ENCODE data around the gene SCNM1.

SCNM1 gene

DNA sequence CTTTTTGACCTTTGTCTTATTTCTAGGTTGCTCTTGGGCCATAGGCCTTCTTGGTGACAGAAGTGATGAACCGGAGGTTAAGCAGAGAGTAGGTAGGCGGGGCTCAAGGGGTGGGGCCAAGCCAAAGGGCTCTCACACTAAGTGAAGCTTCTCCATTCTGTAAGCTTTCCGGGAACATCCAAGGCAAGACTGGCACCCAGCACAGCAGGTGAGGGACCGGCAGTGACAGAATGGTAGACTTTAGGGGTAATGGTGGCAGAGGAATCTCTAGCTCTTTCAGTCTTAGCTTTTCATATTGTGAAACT, 9.5 kb upstream of the SCNM1 start, which contains the start of gene TNFAIP8L2:
Gene TNFAIP8L2, plus strand, starts transcription at position 135 of the 305 bp plus-strand sequence. CDS start 2,049 bp downstream, outside the sequence.
- in situ Hi-C loops (cut with HindIII; ENCODE audit: low pct_ligation_motif_present, low sequenced_read_pairs): no loop called here
- Histone ChIP-seq H3K36me3 (replicated peaks) (peaks cover 15% of the 10 kb centered on the region), H3K4me3 (ENCODE audit: low read depth, low read length) (no peak within 1 kb of the TSS), H3K27me3 (replicated peaks) (no peaks in the 10 kb centered on the region), H3K27ac (no peak within 1 kb of the TSS)
- DNase-seq: no peak
- TF ChIP-seq, protein P1, sequence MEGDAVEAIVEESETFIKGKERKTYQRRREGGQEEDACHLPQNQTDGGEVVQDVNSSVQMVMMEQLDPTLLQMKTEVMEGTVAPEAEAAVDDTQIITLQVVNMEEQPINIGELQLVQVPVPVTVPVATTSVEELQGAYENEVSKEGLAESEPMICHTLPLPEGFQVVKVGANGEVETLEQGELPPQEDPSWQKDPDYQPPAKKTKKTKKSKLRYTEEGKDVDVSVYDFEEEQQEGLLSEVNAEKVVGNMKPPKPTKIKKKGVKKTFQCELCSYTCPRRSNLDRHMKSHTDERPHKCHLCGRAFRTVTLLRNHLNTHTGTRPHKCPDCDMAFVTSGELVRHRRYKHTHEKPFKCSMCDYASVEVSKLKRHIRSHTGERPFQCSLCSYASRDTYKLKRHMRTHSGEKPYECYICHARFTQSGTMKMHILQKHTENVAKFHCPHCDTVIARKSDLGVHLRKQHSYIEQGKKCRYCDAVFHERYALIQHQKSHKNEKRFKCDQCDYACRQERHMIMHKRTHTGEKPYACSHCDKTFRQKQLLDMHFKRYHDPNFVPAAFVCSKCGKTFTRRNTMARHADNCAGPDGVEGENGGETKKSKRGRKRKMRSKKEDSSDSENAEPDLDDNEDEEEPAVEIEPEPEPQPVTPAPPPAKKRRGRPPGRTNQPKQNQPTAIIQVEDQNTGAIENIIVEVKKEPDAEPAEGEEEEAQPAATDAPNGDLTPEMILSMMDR (IDR thresholded peaks at IDR 0.05; ENCODE audit: low read depth, low read length, missing control alignments): no peak

DNA sequence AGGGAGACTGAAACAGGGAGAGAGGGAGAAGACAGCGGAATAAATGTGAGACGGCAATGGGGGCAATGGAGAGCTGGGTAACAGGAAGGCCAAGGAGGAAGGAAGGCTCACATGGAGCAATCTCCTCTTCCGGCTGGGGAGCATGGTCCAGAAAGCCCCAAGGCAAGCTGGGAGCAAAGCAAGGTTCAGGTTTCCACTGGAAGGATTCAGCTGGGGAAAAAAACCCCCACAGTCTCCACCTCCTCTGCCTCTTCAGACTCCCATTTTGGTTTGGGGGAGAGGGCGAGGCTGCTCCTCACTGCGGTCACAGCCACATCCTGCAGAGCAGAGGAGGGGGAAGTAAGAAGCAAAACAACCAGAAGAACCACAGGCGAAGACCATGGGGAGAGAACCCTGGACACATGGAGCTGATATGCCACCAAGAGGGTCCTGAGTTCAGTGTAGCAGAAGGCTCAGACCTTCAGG, 8.8 kb upstream of the SCNM1 start:
- H3K4me3 ChIP-seq (ENCODE audit: low read depth, low read length): no peak overlapping the region
- H3K27ac ChIP-seq: no peak overlapping the region
- DNase-seq: no peak
- no peaks in the 10 kb centered on the region for H3K27me3 ChIP-seq (replicated peaks)
- TF ChIP-seq, protein P1 (IDR thresholded peaks at IDR 0.05; ENCODE audit: low read depth, low read length, missing control alignments): no peak
- H3K36me3 ChIP-seq (replicated peaks): peaks cover 15% of the 10 kb centered on the region
- in situ Hi-C loops (cut with HindIII; ENCODE audit: low pct_ligation_motif_present, low sequenced_read_pairs): no loop called here

DNA sequence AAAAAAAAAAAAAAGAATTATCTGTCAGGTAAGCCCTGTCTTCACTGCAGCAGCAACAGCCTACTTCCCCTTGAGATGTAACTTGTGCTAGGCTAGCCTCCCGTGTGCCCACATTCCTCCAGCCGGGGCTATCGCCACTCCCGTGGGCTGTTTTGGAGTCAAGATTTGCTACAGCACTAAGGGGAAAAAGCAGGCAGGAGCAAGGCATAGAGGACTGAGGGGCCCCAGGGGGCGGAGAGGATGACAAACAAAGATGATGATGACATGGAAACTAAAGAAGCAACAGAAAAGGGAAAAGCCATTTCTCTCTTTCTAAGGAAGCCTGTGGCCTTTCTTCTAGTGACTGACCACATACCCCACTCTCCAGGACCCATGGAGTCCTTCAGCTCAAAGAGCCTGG, 7.6 kb upstream of the SCNM1 start:
- peaks cover 15% of the 10 kb centered on the region for H3K36me3 ChIP-seq (replicated peaks)
- TF ChIP-seq, protein P1 (IDR thresholded peaks at IDR 0.05; ENCODE audit: low read depth, low read length, missing control alignments): no peak
- in situ Hi-C loops (cut with HindIII; ENCODE audit: low pct_ligation_motif_present, low sequenced_read_pairs): no loop called here
- DNase-seq: no peak
- no peaks in the 10 kb centered on the region for H3K27me3 ChIP-seq (replicated peaks)
- H3K27ac ChIP-seq: no peak overlapping the region
- no peak overlapping the region for H3K4me3 ChIP-seq (ENCODE audit: low read depth, low read length)

DNA sequence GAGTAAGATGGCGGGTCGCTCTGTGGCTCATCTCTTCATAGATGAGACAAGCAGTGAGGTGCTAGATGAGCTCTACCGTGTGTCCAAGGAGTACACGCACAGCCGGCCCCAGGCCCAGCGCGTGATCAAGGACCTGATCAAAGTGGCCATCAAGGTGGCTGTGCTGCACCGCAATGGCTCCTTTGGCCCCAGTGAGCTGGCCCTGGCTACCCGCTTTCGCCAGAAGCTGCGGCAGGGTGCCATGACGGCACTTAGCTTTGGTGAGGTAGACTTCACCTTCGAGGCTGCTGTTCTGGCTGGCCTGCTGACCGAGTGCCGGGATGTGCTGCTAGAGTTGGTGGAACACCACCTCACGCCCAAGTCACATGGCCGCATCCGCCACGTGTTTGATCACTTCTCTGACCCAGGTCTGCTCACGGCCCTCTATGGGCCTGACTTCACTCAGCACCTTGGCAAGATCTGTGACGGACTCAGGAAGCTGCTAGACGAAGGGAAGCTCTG, 7.1 kb upstream of the SCNM1 start:
- no peaks in the 10 kb centered on the region for H3K27me3 ChIP-seq (replicated peaks)
- TF ChIP-seq, protein P1 (IDR thresholded peaks at IDR 0.05; ENCODE audit: low read depth, low read length, missing control alignments): no peak
- no peak overlapping the region for H3K27ac ChIP-seq
- peaks cover 15% of the 10 kb centered on the region for H3K36me3 ChIP-seq (replicated peaks)
- no peak for DNase-seq
- in situ Hi-C loops (cut with HindIII; ENCODE audit: low pct_ligation_motif_present, low sequenced_read_pairs): no loop called here
- no peak overlapping the region for H3K4me3 ChIP-seq (ENCODE audit: low read depth, low read length)

DNA sequence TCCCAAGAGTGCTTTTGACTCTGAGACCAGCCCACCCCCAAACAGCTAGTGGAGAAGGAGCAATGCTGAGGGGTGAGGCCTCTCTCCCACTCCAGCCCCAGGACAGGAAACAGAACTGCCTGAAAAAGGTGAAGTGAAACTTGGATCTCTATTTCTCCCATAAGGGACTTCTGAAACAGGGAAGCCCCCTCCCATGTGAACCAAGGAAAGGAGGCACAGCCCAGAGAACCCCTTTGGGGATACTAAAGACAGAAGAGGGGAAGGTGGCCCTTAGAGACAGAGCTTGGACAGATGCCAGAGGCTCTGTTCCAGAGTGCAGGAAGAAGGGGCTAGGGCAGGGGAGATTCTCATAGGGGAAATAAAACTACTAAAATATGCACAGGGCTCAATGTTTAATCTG, 6.6 kb upstream of the SCNM1 start:
- TF ChIP-seq, protein P1 (IDR thresholded peaks at IDR 0.05; ENCODE audit: low read depth, low read length, missing control alignments): no peak
- Histone ChIP-seq H3K27me3 (replicated peaks) (no peaks in the 10 kb centered on the region), H3K4me3 (ENCODE audit: low read depth, low read length) (no peak overlapping the region), H3K27ac (no peak overlapping the region), H3K36me3 (replicated peaks) (peaks cover 15% of the 10 kb centered on the region)
- in situ Hi-C loops (cut with HindIII; ENCODE audit: low pct_ligation_motif_present, low sequenced_read_pairs): no loop called here
- no peak for DNase-seq

DNA sequence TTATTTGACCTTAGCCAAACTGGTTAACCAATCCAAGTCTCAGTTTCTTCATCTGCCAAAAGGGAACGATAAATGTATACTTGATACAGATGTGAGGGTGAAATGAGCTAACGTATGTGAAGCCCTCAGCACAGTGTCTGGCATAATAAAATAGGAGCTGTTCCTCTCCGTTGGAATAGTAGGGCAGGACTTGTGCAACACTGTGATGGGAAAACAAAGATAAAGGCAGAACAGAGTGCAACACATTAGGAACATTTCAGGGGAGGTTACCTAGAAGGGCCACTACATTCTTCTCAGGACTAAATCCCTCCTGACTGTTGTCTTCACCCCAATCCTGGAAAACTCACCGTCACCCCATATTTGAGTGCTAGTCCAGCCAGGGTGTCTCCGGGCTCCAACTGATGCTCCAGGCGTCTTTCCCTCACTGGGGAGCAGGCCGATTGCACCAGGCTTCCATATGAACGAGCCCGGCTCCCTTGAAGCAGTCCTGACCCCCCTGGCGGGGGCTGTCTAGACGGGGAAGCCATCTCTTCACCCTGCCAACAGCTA, 1.1 kb upstream of the SCNM1 start:
- Histone ChIP-seq H3K36me3 (replicated peaks) (peaks cover 17% of the 10 kb centered on the region), H3K27ac (peak overlapping the region; percentile 27), H3K4me3 (ENCODE audit: low read depth, low read length) (peak overlapping the region; percentile 95), H3K27me3 (replicated peaks) (no peaks in the 10 kb centered on the region)
- TF ChIP-seq, protein P1 (IDR thresholded peaks at IDR 0.05; ENCODE audit: low read depth, low read length, missing control alignments): no peak
- DNase-seq: no peak
- in situ Hi-C loops (cut with HindIII; ENCODE audit: low pct_ligation_motif_present, low sequenced_read_pairs): no loop called here
